ENCODE measurements around the gene SEPTIN3. TPM values are rescaled to one million over a fixed set of nuclear protein-coding genes. Genes with fewer than 3 reads are reported as not detected.

Gene SEPTIN3
- polyA plus RNA-seq, 1 donor (not counting 4 experiments of a cell fraction or from before 2014, with no cell fraction given), result 0.07 TPM

- no peak overlapping the region for H2AFZ ChIP-seq (ENCODE audit: control insufficient read depth, low read length)
- no peaks in the 10 kb centered on the region for H3K9me3 ChIP-seq (ENCODE audit: control insufficient read depth, low read depth, low read length)
- H3K27ac ChIP-seq (ENCODE audit: control insufficient read depth, insufficient read depth, low read length), result no peak overlapping the region
- no peaks in the 10 kb centered on the region for H3K79me2 ChIP-seq (ENCODE audit: control insufficient read depth, insufficient read depth, low read length)
- H3K4me1 ChIP-seq (ENCODE audit: control insufficient read depth, extremely low read depth, insufficient read depth, low read length), result no peaks in the 10 kb centered on the region
- H3K27me3 ChIP-seq (ENCODE audit: control insufficient read depth, extremely low read depth, insufficient read depth, low read length), result peaks cover 51% of the 10 kb centered on the region
- H3K9me1 ChIP-seq (ENCODE audit: control insufficient read depth, extremely low read depth, insufficient read depth, low read length), result no peaks in the 10 kb centered on the region
- dilution Hi-C loops (cut with MboI; ENCODE audit: extremely low pct_ligation_motif_present, low sequenced_read_pairs), result no loop called here
- FAIRE-seq, result no peak
- DNase-seq (ENCODE audit: low read depth, low spot score), result no peak
- no peaks in the 10 kb centered on the region for H3K36me3 ChIP-seq (ENCODE audit: control insufficient read depth in 2 of 2, extremely low read depth in 1 of 2, insufficient read depth in 2 of 2, low read length in 2 of 2)
- TF ChIP-seq CTCF (optimal IDR thresholded peaks at IDR 0.05 in 1 of 3, IDR thresholded peaks at IDR 0.05 in 1 of 3, conservative IDR thresholded peaks at IDR 0.05 in 1 of 3; ENCODE audit: extremely low read depth in 1 of 3, insufficient read depth in 2 of 3, low read length in 3 of 3) (no peak), EZH2 (IDR thresholded peaks at IDR 0.05; ENCODE audit: low read length) (no peak)
- no peak overlapping the region for H3K9ac ChIP-seq (ENCODE audit: control insufficient read depth, extremely low read depth, insufficient read depth, low read length)
- H3K4me3 ChIP-seq (ENCODE audit: control insufficient read depth in 2 of 3, extremely low read depth in 1 of 3, insufficient read depth in 2 of 3, low read depth in 1 of 3, low read length in 3 of 3), result no peak overlapping the region
- H4K20me1 ChIP-seq (ENCODE audit: control insufficient read depth, extremely low read depth, insufficient read depth, low read length), result peaks cover 2% of the 10 kb centered on the region
- no peak overlapping the region for H3K4me2 ChIP-seq (ENCODE audit: control insufficient read depth, extremely low read depth, insufficient read depth, low read depth, low read length)
Observed at GRCh38 chr22:41975299-41976069, 6.2 kb downstream of the SEPTIN3 start.

- Histone ChIP-seq H3K27me3 (ENCODE audit: control insufficient read depth, extremely low read depth, insufficient read depth, low read length) (peaks cover 50% of the 10 kb centered on the region), H3K4me1 (ENCODE audit: control insufficient read depth, extremely low read depth, insufficient read depth, low read length) (no peaks in the 10 kb centered on the region), H3K79me2 (ENCODE audit: control insufficient read depth, insufficient read depth, low read length) (no peaks in the 10 kb centered on the region), H2AFZ (ENCODE audit: control insufficient read depth, low read length) (no peak overlapping the region), H3K36me3 (ENCODE audit: control insufficient read depth in 2 of 2, extremely low read depth in 1 of 2, insufficient read depth in 2 of 2, low read length in 2 of 2) (no peaks in the 10 kb centered on the region), H4K20me1 (ENCODE audit: control insufficient read depth, extremely low read depth, insufficient read depth, low read length) (peaks cover 2% of the 10 kb centered on the region), H3K9me1 (ENCODE audit: control insufficient read depth, extremely low read depth, insufficient read depth, low read length) (no peaks in the 10 kb centered on the region), H3K9me3 (ENCODE audit: control insufficient read depth, low read depth, low read length) (no peaks in the 10 kb centered on the region), H3K9ac (ENCODE audit: control insufficient read depth, extremely low read depth, insufficient read depth, low read length) (no peak overlapping the region), H3K4me3 (ENCODE audit: control insufficient read depth in 2 of 3, extremely low read depth in 1 of 3, insufficient read depth in 2 of 3, low read depth in 1 of 3, low read length in 3 of 3) (peak overlapping the region in 2 of 3 experiments; percentile 22 to 46), H3K27ac (ENCODE audit: control insufficient read depth, insufficient read depth, low read length) (no peak overlapping the region), H3K4me2 (ENCODE audit: control insufficient read depth, extremely low read depth, insufficient read depth, low read depth, low read length) (peak overlapping the region; percentile 62)
- no peak for DNase-seq (ENCODE audit: low read depth, low spot score)
- TF ChIP-seq CTCF (optimal IDR thresholded peaks at IDR 0.05 in 1 of 3, IDR thresholded peaks at IDR 0.05 in 1 of 3, conservative IDR thresholded peaks at IDR 0.05 in 1 of 3; ENCODE audit: extremely low read depth in 1 of 3, insufficient read depth in 2 of 3, low read length in 3 of 3), result no peak
- TF ChIP-seq EZH2 (IDR thresholded peaks at IDR 0.05; ENCODE audit: low read length), result peak; percentile 66
- dilution Hi-C loops (cut with MboI; ENCODE audit: extremely low pct_ligation_motif_present, low sequenced_read_pairs), result no loop called here
- no peak for FAIRE-seq
Observed at GRCh38 chr22:41976070-41976901, 7.0 kb downstream of the SEPTIN3 start.
